Measurements from ENCODE around the gene RETREG2.
A peak's percentile ranks its signal among the peaks of the same experiment; 100 is the strongest.

The RETREG2 gene

GRCh38 chr2:219177552-219178376, at the start of gene RETREG2:
Gene RETREG2, plus strand, starts transcription at chr2:219178275. Its CDS starts 78 bp downstream, at chr2:219178353.
- DNase-seq: peak; percentile 89

GRCh38 chr2:219128396-219128795, 49.7 kb upstream of the RETREG2 start:
- DNase-seq: no peak

- DNase-seq: no peak
Measured at GRCh38 chr2:219129589-219129988, 48.5 kb upstream of the RETREG2 start.

GRCh38 chr2:219131327-219131726, 46.7 kb upstream of the RETREG2 start:
- no peak for DNase-seq

- DNase-seq: no peak
Measured at GRCh38 chr2:219131744-219132143, 46.3 kb upstream of the RETREG2 start.

GRCh38 chr2:219133976-219134375, 44.1 kb upstream of the RETREG2 start:
- no peak for DNase-seq

- DNase-seq: no peak
Measured at GRCh38 chr2:219140722-219141121, 37.4 kb upstream of the RETREG2 start.

GRCh38 chr2:219142329-219142728, 35.7 kb upstream of the RETREG2 start:
- DNase-seq: no peak

- no peak for DNase-seq
Measured at GRCh38 chr2:219149667-219150066, 28.4 kb upstream of the RETREG2 start.

GRCh38 chr2:219155054-219155644, 22.9 kb upstream of the RETREG2 start:
- DNase-seq: peak; percentile 74

- DNase-seq: no peak
Measured at GRCh38 chr2:219157396-219157795, 20.7 kb upstream of the RETREG2 start.

GRCh38 chr2:219158025-219158424, 20.1 kb upstream of the RETREG2 start:
- no peak for DNase-seq

- DNase-seq: no peak
Measured at GRCh38 chr2:219158586-219158985, 19.5 kb upstream of the RETREG2 start.

GRCh38 chr2:219159771-219160185, 18.3 kb upstream of the RETREG2 start:
- no peak for DNase-seq

- peak; percentile 94 for DNase-seq
Measured at GRCh38 chr2:219160186-219161017, 17.7 kb upstream of the RETREG2 start, which contains the start of gene NHEJ1. Gene NHEJ1, minus strand, starts transcription at chr2:219160815. Its CDS starts 2,453 bp downstream, at chr2:219158362.

- DNase-seq: no peak
Measured at GRCh38 chr2:219161097-219161496, 17.0 kb upstream of the RETREG2 start.

- DNase-seq: no peak
Measured at GRCh38 chr2:219163156-219163555, 14.9 kb upstream of the RETREG2 start.

- DNase-seq: no peak
Measured at GRCh38 chr2:219165058-219165911, 12.8 kb upstream of the RETREG2 start.

GRCh38 chr2:219167997-219168396, 10.1 kb upstream of the RETREG2 start:
- DNase-seq: no peak

- no peak for DNase-seq
Measured at GRCh38 chr2:219168526-219168925, 9.5 kb upstream of the RETREG2 start.

GRCh38 chr2:219168932-219169331, 9.1 kb upstream of the RETREG2 start:
- no peak for DNase-seq

- DNase-seq: no peak
Measured at GRCh38 chr2:219169930-219170654, 8.0 kb upstream of the RETREG2 start, which contains the start of gene SLC23A3. Gene SLC23A3, minus strand, starts transcription at chr2:219170029. Its CDS starts 45 bp downstream, at chr2:219169984.

Measured in inflammatory macrophage treated with lipopolysaccharide for 4 hours (primary cell).